Measurements from ENCODE around the gene MC4R.
A peak's percentile ranks its signal among the peaks of the same experiment; 100 is the strongest.

DNA sequence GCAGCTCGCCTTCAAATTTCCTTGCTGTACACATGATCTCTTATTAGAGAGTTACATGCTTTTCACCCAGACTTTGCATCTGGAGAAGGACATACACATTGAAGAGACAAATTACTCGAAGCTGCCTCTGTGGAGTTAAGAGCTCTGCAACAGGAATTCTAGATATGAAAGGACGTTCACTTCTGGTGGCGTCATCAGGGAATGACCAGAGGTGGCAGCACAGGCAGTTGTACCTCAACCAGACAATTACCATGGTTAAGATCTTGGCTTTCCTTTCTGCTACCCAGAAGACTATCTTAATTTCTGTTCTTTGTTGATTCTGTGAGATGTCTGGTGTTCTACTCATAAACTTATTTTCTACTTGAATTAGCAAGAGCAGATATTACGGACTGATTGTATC, 39.1 kb upstream of the MC4R start:
- TF ChIP-seq EZH2 (IDR thresholded peaks at IDR 0.05) (no peak), EZH2phosphoT487 (IDR thresholded peaks at IDR 0.05) (no peak)
- TF ChIP-seq, protein P1, sequence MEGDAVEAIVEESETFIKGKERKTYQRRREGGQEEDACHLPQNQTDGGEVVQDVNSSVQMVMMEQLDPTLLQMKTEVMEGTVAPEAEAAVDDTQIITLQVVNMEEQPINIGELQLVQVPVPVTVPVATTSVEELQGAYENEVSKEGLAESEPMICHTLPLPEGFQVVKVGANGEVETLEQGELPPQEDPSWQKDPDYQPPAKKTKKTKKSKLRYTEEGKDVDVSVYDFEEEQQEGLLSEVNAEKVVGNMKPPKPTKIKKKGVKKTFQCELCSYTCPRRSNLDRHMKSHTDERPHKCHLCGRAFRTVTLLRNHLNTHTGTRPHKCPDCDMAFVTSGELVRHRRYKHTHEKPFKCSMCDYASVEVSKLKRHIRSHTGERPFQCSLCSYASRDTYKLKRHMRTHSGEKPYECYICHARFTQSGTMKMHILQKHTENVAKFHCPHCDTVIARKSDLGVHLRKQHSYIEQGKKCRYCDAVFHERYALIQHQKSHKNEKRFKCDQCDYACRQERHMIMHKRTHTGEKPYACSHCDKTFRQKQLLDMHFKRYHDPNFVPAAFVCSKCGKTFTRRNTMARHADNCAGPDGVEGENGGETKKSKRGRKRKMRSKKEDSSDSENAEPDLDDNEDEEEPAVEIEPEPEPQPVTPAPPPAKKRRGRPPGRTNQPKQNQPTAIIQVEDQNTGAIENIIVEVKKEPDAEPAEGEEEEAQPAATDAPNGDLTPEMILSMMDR (IDR thresholded peaks at IDR 0.05), result peak; percentile 44
